CD4-positive, alpha-beta T cell (primary cell): ENCODE results near the gene GK. TPM values are rescaled to one million over a fixed set of nuclear protein-coding genes. Genes with fewer than 3 reads are reported as not detected.
"Not testable (repeated sequence)": the region's sequence is repeated elsewhere in the genome, so short reads cannot be mapped to it uniquely, and the experiment has no call there.

Experiments used
- ATAC-seq: fragments of 200-7000 bp; cut with Tn5 transposase; one replicate; pipeline ENCODE4 v1.10.0; 2022; ENCODE audit warnings: mild to moderate bottlenecking; ENCODE audit not compliant: poor library complexity
- CTCF ChIA-PET: fragments of 350-600 bp; sonication (Branson Sonifier 250); formaldehyde crosslinking; loops from one replicate; lab custom pipeline; 2021; ENCODE audit warnings: antibody characterized with exemption, inconsistent platforms; lab: Charles Lee
- POLR2A ChIA-PET: fragments of 350-600 bp; sonication (Branson Sonifier 250); formaldehyde crosslinking; loops from one replicate; lab custom pipeline; 2021; ENCODE audit warnings: antibody characterized with exemption, inconsistent platforms; lab: Charles Lee
- DNase-seq, 14 experiments: peaks; one replicate each; pipeline ENCODE4 v3.0.0-alpha.2; 2013 to 2020; ENCODE audit warnings: mixed read lengths in 2 of 14
- H3K27ac ChIP-seq, 2 donors: one replicate each; pipeline versions ENCODE4 v1.5.1 to v1.7.0; 2013; ENCODE audit warnings: low read length in 2 of 2, low read depth in 1 of 2, mild to moderate bottlenecking in 1 of 2
- H3K27me3 ChIP-seq, 2 experiments: 1 replicate in 1 of 2; 2 replicates in 1 of 2; pipeline versions ENCODE4 v1.6.1 to v1.7.0; 2013; ENCODE audit warnings: low read length in 2 of 2, control low read depth in 1 of 2, mild to moderate bottlenecking in 1 of 2, moderate library complexity in 1 of 2; ENCODE audit not compliant: insufficient read depth in 2 of 2, control insufficient read depth in 1 of 2
- H3K36me3 ChIP-seq: one replicate; pipeline ENCODE4 v1.6.1; 2013; ENCODE audit warnings: low read length, control low read depth; ENCODE audit not compliant: insufficient read depth
- H3K4me1 ChIP-seq: one replicate; pipeline ENCODE4 v1.6.1; 2013; ENCODE audit warnings: low read length, control low read depth; ENCODE audit not compliant: insufficient read depth
- H3K4me3 ChIP-seq: one replicate; pipeline ENCODE4 v1.5.1; 2013; ENCODE audit warnings: mild to moderate bottlenecking, low read length, moderate library complexity
- H3K9me3 ChIP-seq, 2 experiments: 1 replicate in 1 of 2; 2 replicates in 1 of 2; pipeline versions ENCODE4 v1.6.1 to v1.7.0; 2013; ENCODE audit warnings: low read length in 2 of 2, mild to moderate bottlenecking in 2 of 2, control low read depth in 1 of 2, moderate library complexity in 1 of 2; ENCODE audit not compliant: control insufficient read depth in 1 of 2, insufficient read depth in 1 of 2
- H3K27ac Mint-ChIP-seq: one replicate; pipeline ENCODE4 v1.8.0; 2020; ENCODE audit warnings: mixed read lengths
- H3K27me3 Mint-ChIP-seq: one replicate; pipeline ENCODE4 v1.8.0; 2021; ENCODE audit warnings: mixed read lengths
- H3K36me3 Mint-ChIP-seq: one replicate; pipeline ENCODE4 v1.8.0; 2021; ENCODE audit warnings: low read depth, mixed read lengths
- H3K4me1 Mint-ChIP-seq: one replicate; pipeline ENCODE4 v1.8.0; 2021; ENCODE audit warnings: low read depth, mixed read lengths
- H3K4me3 Mint-ChIP-seq: one replicate; pipeline ENCODE4 v1.8.0; 2020; ENCODE audit warnings: mild to moderate bottlenecking, mixed read lengths
- H3K9me3 Mint-ChIP-seq: one replicate; pipeline ENCODE4 v1.8.0; 2020; ENCODE audit warnings: mixed read lengths
- intact Hi-C, 2 experiments: fragments of 100-400 bp; cut with DNase I in 1 of 2; cut with micrococcal nuclease in 1 of 2; formaldehyde crosslinking; loops; one replicate each; pipeline versions ENCODE4 v1.15.1 to v1.9.0; 2023 to 2025; cut with DNase I, micrococcal nuclease
- total RNA-seq, 174 experiments: library from RNA in 2 of 174; stranded (reverse) in 2 of 174; gene quantifications; one replicate each; pipeline ENCODE4 v1.2.3 and lab custom pipeline; 2021 to 2026
- TF ChIP-seq, protein P1 (sequence below): fragments of 200-600 bp; IDR thresholded peaks from one replicate; pipeline ENCODE4 v1.8.0; 2022; ENCODE audit warnings: antibody characterized with exemption, mild to moderate bottlenecking

The GK gene
- total RNA-seq, 2 experiments from 2014 or later = 1.4 to 1.9 TPM

DNA sequence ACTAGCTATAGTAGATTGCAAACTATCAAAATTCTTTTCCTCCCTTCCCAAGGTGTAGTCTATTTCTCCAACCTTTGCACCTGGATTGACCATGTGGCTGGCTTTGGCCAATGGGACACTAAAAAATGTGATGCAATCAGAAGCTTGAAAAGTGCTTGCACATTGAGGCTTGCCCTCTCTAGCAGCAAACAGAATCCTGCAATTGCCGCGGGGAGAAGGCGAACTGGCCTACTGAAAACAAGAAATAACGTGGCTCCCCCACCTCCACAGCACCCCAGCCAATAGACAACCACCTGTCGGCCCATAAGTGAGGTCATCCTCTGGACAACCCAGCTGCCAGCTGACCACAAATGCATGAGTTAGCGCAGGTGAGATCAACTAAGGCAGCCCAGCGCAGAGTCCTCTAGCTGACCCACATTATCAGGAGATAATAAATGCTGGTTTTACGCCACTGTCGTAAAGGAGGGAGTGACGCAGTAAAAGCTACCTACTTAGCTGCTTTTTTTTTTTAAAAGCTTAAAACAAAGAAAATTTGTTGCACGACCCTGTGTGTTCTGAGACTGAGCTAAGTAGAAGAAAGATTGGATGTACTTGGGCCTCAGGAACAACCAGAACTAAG, 95.2 kb downstream of the GK start:
- Mint-ChIP-seq H3K4me3 (no peak overlapping the region), H3K9me3 (no peaks in the 10 kb centered on the region), H3K27ac (no peak overlapping the region), H3K27me3 (no peaks in the 10 kb centered on the region), H3K4me1 (no peaks in the 10 kb centered on the region), H3K36me3 (no peaks in the 10 kb centered on the region)
- DNase-seq = no peak
- intact Hi-C loops = no loop called here
- POLR2A ChIA-PET = no interaction called here
- Histone ChIP-seq H3K4me3 (no peak overlapping the region), H3K4me1 (no peaks in the 10 kb centered on the region), H3K36me3 (no peaks in the 10 kb centered on the region), H3K9me3 (no peaks in the 10 kb centered on the region), H3K27ac (no peak overlapping the region), H3K27me3 (no peaks in the 10 kb centered on the region)
- no peak for ATAC-seq
- TF ChIP-seq, protein P1, sequence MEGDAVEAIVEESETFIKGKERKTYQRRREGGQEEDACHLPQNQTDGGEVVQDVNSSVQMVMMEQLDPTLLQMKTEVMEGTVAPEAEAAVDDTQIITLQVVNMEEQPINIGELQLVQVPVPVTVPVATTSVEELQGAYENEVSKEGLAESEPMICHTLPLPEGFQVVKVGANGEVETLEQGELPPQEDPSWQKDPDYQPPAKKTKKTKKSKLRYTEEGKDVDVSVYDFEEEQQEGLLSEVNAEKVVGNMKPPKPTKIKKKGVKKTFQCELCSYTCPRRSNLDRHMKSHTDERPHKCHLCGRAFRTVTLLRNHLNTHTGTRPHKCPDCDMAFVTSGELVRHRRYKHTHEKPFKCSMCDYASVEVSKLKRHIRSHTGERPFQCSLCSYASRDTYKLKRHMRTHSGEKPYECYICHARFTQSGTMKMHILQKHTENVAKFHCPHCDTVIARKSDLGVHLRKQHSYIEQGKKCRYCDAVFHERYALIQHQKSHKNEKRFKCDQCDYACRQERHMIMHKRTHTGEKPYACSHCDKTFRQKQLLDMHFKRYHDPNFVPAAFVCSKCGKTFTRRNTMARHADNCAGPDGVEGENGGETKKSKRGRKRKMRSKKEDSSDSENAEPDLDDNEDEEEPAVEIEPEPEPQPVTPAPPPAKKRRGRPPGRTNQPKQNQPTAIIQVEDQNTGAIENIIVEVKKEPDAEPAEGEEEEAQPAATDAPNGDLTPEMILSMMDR = no peak
- CTCF ChIA-PET = interaction anchor here (1.3 kb wide), 1 partner anchor 12 kb away, joined by 4 read pairs; no protein-coding TSS in a partner anchor

DNA sequence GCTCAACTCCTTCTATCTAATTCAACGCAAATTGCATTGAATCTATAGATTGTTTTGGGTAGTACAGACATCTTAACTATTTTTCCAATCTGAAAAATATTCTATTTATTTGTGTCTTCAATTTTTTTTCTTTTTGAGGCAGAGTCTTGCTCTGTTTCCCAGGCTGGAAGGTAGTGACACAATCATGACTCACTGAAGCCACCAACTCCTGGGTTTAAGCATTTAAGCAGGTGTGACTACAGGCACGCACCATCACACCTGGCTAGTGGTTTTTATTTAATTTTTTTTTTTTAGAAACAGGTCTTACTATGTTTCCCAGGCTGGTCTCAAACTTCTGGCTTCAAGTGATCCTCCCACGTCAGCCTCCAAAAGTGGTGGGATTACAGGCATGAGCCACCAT, 98.3 kb downstream of the GK start:
- Histone ChIP-seq H3K4me1 (no peaks in the 10 kb centered on the region), H3K27ac (no peak overlapping the region), H3K27me3 (no peaks in the 10 kb centered on the region), H3K4me3 (no peak overlapping the region), H3K9me3 (no peaks in the 10 kb centered on the region), H3K36me3 (no peaks in the 10 kb centered on the region)
- Mint-ChIP-seq H3K4me3 (no peak overlapping the region), H3K9me3 (no peaks in the 10 kb centered on the region), H3K4me1 (no peaks in the 10 kb centered on the region), H3K36me3 (no peaks in the 10 kb centered on the region), H3K27ac (no peak overlapping the region), H3K27me3 (no peaks in the 10 kb centered on the region)
- intact Hi-C loops = no loop called here
- TF ChIP-seq, protein P1 = no peak
- CTCF ChIA-PET = no interaction called here
- DNase-seq = no peak
- no peak for ATAC-seq
- POLR2A ChIA-PET = no interaction called here

DNA sequence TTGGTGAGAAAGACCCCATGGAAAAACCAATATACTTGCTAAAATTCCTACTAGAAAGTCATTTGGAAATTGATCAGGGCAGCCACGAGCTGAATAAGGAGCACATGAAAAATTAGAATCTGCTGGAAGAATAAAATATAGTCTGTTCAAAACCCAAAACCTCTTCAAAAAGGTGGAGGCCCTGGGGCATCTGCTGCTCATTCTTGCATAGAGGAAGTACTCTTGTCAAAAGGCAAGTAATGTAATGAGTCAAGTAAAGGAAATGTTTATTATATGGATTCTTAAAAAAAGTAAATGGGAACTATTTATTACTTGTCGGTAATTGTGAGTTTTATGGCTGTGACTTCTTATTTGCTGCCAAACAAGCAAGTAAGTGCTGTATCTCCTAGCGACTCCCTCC, 109.5 kb downstream of the GK start:
- Mint-ChIP-seq H3K4me3 (no peak overlapping the region), H3K4me1 (no peaks in the 10 kb centered on the region), H3K9me3 (no peaks in the 10 kb centered on the region), H3K36me3 (no peaks in the 10 kb centered on the region), H3K27ac (no peak overlapping the region), H3K27me3 (no peaks in the 10 kb centered on the region)
- ATAC-seq (no peak), DNase-seq (no peak)
- Histone ChIP-seq H3K27ac (no peak overlapping the region), H3K4me1 (no peaks in the 10 kb centered on the region), H3K27me3 (no peaks in the 10 kb centered on the region), H3K4me3 (no peak overlapping the region), H3K36me3 (no peaks in the 10 kb centered on the region), H3K9me3 (no peaks in the 10 kb centered on the region)
- intact Hi-C loops = no loop called here
- POLR2A ChIA-PET = no interaction called here
- TF ChIP-seq, protein P1 = no peak
- CTCF ChIA-PET = no interaction called here

DNA sequence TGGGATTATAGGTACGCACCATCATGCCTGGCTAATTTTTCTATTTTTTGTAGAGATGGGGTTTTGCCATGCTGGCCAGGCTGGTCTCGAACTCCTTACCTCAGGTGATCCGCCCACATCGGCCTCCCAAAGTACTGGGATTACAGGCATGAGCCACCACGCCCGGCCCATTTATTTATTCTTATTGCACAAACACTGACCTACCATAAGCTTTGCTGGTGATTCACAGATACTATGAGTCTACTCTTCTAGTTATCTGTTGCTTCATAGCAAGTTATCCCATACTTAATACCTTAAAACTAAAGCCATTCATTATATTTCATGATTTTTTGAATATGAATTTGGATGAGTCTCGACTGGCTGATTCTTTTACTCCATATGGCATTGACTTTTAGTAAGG, 120.5 kb downstream of the GK start:
- H3K27ac Mint-ChIP-seq, DNase-seq, intact Hi-C loops, ATAC-seq, H3K27ac ChIP-seq, H3K36me3 Mint-ChIP-seq, H3K4me3 ChIP-seq, H3K4me1 Mint-ChIP-seq, H3K4me1 ChIP-seq, H3K27me3 ChIP-seq, CTCF ChIA-PET, H3K36me3 ChIP-seq, H3K9me3 ChIP-seq, POLR2A ChIA-PET, H3K27me3 Mint-ChIP-seq, H3K4me3 Mint-ChIP-seq, H3K9me3 Mint-ChIP-seq: not testable (repeated sequence)
